WTC11 (cell line): Measurements from ENCODE around the gene CCM2. TPM values are rescaled to one million over a fixed set of nuclear protein-coding genes. Genes with fewer than 3 reads are reported as not detected.

Experiments
- ATAC-seq: fragments of 200-7000 bp; cut with Tn5 transposase; 2 replicates; pipeline ENCODE4 v1.10.0; 2021; ENCODE audit warnings: mild to moderate bottlenecking, moderate library complexity
- CTCF ChIA-PET: fragments of 300-600 bp; sonication (Branson Sonifier 250); formaldehyde crosslinking; loops from one replicate; lab custom pipeline; 2021; ENCODE audit warnings: antibody characterized with exemption; lab: Charles Lee
- POLR2A ChIA-PET: fragments of 350-600 bp; sonication (Branson Sonifier 250); formaldehyde crosslinking; loops from one replicate; lab custom pipeline; 2021; ENCODE audit warnings: antibody characterized with exemption; lab: Charles Lee
- DNase-seq: peaks from one replicate; pipeline ENCODE4 v3.0.0; 2021; ENCODE audit warnings: low spot score
- H3K27ac Mint-ChIP-seq: 2 replicates; pipeline ENCODE4 v1.8.0; 2021; ENCODE audit warnings: mixed read lengths
- H3K27me3 Mint-ChIP-seq: 2 replicates; pipeline ENCODE4 v1.8.0; 2021; ENCODE audit warnings: low read depth, mild to moderate bottlenecking, moderate library complexity, mixed read lengths
- H3K36me3 Mint-ChIP-seq: 2 replicates; pipeline ENCODE4 v1.8.0; 2021; ENCODE audit warnings: mixed read lengths
- H3K4me1 Mint-ChIP-seq: 2 replicates; pipeline ENCODE4 v1.8.0; 2022; ENCODE audit warnings: mixed read lengths
- H3K4me3 Mint-ChIP-seq: 2 replicates; pipeline ENCODE4 v1.8.0; 2021; ENCODE audit warnings: mild to moderate bottlenecking, moderate library complexity, mixed read lengths
- H3K9me3 Mint-ChIP-seq: 2 replicates; pipeline ENCODE4 v1.8.0; 2021; ENCODE audit warnings: mixed read lengths
- GABPB1 ChIP-seq: sonication (generic); formaldehyde crosslinking; IDR thresholded peaks from 2 replicates; pipeline ENCODE4 v1.8.1; 2023; ENCODE audit warnings: mild to moderate bottlenecking, missing genetic modification reagents
- JAZF1 ChIP-seq: fragments of 250-450 bp; sonication (Bioruptor Pico); IDR thresholded peaks from 2 replicates; pipeline ENCODE4 v1.9.0; 2021; ENCODE audit warnings: moderate library complexity, mild to moderate bottlenecking, inconsistent platforms
- MXD4 ChIP-seq: fragments of 250-450 bp; sonication (Bioruptor Pico); IDR thresholded peaks from 2 replicates; pipeline ENCODE4 v1.8.0; 2021; ENCODE audit warnings: mild to moderate bottlenecking, moderate library complexity, borderline replicate concordance
- NFATC4 ChIP-seq: fragments of 250-450 bp; sonication (Bioruptor Pico); IDR thresholded peaks from 2 replicates; pipeline ENCODE4 v1.9.0; 2021; ENCODE audit warnings: mild to moderate bottlenecking
- NFE2L1 ChIP-seq: sonication (generic); formaldehyde crosslinking; IDR thresholded peaks from 2 replicates; pipeline ENCODE4 v1.8.1; 2023; ENCODE audit warnings: missing genetic modification reagents
- NR2C2 ChIP-seq: sonication (generic); formaldehyde crosslinking; IDR thresholded peaks from 2 replicates; pipeline ENCODE4 v1.8.0; 2022; ENCODE audit warnings: mild to moderate bottlenecking, missing genetic modification reagents
- NR3C1 ChIP-seq: sonication (generic); formaldehyde crosslinking; conservative IDR thresholded peaks from 2 replicates; pipeline ENCODE4 v1.8.1; 2023; ENCODE audit warnings: low read depth, mild to moderate bottlenecking, missing genetic modification reagents
- OVOL2 ChIP-seq: fragments of 250-450 bp; sonication (Bioruptor Pico); IDR thresholded peaks from 2 replicates; pipeline ENCODE4 v1.9.0; 2021; ENCODE audit warnings: mild to moderate bottlenecking, borderline replicate concordance
- SMAD4 ChIP-seq: sonication (generic); formaldehyde crosslinking; IDR thresholded peaks from 2 replicates; pipeline ENCODE4 v1.8.0; 2022; ENCODE audit warnings: mild to moderate bottlenecking, missing genetic modification reagents
- SP1 ChIP-seq: sonication (generic); formaldehyde crosslinking; conservative IDR thresholded peaks from 2 replicates; pipeline ENCODE4 v1.8.1; 2022; ENCODE audit warnings: missing genetic modification reagents
- ZBTB21 ChIP-seq: sonication (generic); formaldehyde crosslinking; IDR thresholded peaks from 2 replicates; pipeline ENCODE4 v1.8.1; 2023; ENCODE audit warnings: mild to moderate bottlenecking, missing genetic modification reagents, borderline replicate concordance
- total RNA-seq: library from RNA; stranded (reverse); gene quantifications from 3 replicates; pipeline ENCODE4 v1.2.3, GENCODE V29; 2021
- TF ChIP-seq, protein P1 (sequence below): sonication (generic); formaldehyde crosslinking; IDR thresholded peaks from 2 replicates; pipeline ENCODE4 v1.8.0; 2022; ENCODE audit warnings: mild to moderate bottlenecking, missing genetic modification reagents
- TF ChIP-seq, protein P2 (sequence below): sonication (generic); formaldehyde crosslinking; conservative IDR thresholded peaks from 2 replicates; pipeline ENCODE4 v1.8.1; 2023; ENCODE audit warnings: mild to moderate bottlenecking, low read depth, missing genetic modification reagents, moderate library complexity
- TF ChIP-seq, protein P3 (sequence below): fragments of 200-600 bp; IDR thresholded peaks from 2 replicates; pipeline ENCODE4 v1.8.0; 2022; ENCODE audit warnings: antibody characterized with exemption
- TF ChIP-seq, protein P4 (sequence below): fragments of 250-450 bp; sonication (Bioruptor Pico); IDR thresholded peaks from 2 replicates; pipeline ENCODE4 v1.9.0; 2021; ENCODE audit warnings: mild to moderate bottlenecking
- TF ChIP-seq, protein P5 (sequence below): sonication (generic); formaldehyde crosslinking; IDR thresholded peaks from 2 replicates; pipeline ENCODE4 v1.8.1; 2023; ENCODE audit warnings: mild to moderate bottlenecking, missing genetic modification reagents, moderate library complexity
- TF ChIP-seq, protein P6 (sequence below): sonication (generic); formaldehyde crosslinking; IDR thresholded peaks from 2 replicates; pipeline ENCODE4 v1.8.1; 2022; ENCODE audit warnings: mild to moderate bottlenecking, missing genetic modification reagents, moderate library complexity, borderline replicate concordance
- TF ChIP-seq, protein P7 (sequence below): sonication (generic); formaldehyde crosslinking; IDR thresholded peaks from 2 replicates; pipeline ENCODE4 v1.8.0; 2022; ENCODE audit warnings: mild to moderate bottlenecking, missing genetic modification reagents
- TF ChIP-seq, protein P8 (sequence below): fragments of 250-450 bp; sonication (Bioruptor Pico); IDR thresholded peaks from 2 replicates; pipeline ENCODE4 v2.1.2; 2022; ENCODE audit warnings: mild to moderate bottlenecking, moderate library complexity
- TF ChIP-seq, protein P9 (sequence below): sonication (generic); formaldehyde crosslinking; conservative IDR thresholded peaks from 2 replicates; pipeline ENCODE4 v1.8.1; 2022; ENCODE audit warnings: mild to moderate bottlenecking, missing genetic modification reagents

CCM2 gene
- total RNA-seq, 1 experiment from 2014 or later, result 32.7 TPM

DNA sequence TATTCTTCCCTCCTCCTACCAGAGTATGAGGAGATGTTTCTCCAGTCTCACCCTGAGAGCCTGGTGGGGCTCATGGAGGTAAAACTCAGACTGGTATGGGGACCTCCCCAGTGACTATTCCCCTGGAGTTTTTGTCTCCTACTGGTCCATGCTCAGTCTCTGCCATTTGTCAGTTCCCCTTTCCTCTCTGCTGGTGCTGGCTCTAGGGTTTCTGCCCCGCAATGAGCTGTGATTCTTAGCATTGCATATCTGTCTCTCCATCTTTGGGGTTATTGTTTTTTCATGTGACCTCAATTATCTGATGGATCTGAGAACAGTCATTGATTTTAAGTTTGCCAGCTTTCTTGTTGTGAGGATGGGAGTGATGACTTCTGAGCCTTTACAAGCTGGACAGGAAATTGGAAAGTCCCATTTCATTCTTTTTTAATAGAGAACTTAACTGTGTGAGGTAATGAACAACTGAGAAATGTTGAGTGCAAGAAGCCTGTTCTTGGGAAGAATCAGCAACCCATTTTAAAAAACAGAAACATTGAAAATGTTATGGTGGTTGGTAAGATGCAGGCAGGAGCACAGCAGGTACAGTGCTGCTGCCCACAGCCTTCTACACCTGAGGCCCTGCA, 61.9 kb downstream of the CCM2 start:
- DNase-seq (no peak), ATAC-seq (no peak)
- TF ChIP-seq NFE2L1 (CRISPR knock-in tag), result no peak
- TF ChIP-seq, protein P1, sequence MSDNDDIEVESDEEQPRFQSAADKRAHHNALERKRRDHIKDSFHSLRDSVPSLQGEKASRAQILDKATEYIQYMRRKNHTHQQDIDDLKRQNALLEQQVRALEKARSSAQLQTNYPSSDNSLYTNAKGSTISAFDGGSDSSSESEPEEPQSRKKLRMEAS, result no peak
- no peak for TF ChIP-seq ZBTB21 (CRISPR knock-in tag)
- no peak for TF ChIP-seq JAZF1 (CRISPR knock-in tag)
- no peak for TF ChIP-seq NR2C2 (CRISPR knock-in tag)
- no peak for TF ChIP-seq SMAD4 (CRISPR knock-in tag)
- TF ChIP-seq NR3C1 (CRISPR knock-in tag), result no peak
- TF ChIP-seq GABPB1 (CRISPR knock-in tag), result no peak
- no peak for TF ChIP-seq OVOL2 (CRISPR knock-in tag)
- TF ChIP-seq, protein P2, sequence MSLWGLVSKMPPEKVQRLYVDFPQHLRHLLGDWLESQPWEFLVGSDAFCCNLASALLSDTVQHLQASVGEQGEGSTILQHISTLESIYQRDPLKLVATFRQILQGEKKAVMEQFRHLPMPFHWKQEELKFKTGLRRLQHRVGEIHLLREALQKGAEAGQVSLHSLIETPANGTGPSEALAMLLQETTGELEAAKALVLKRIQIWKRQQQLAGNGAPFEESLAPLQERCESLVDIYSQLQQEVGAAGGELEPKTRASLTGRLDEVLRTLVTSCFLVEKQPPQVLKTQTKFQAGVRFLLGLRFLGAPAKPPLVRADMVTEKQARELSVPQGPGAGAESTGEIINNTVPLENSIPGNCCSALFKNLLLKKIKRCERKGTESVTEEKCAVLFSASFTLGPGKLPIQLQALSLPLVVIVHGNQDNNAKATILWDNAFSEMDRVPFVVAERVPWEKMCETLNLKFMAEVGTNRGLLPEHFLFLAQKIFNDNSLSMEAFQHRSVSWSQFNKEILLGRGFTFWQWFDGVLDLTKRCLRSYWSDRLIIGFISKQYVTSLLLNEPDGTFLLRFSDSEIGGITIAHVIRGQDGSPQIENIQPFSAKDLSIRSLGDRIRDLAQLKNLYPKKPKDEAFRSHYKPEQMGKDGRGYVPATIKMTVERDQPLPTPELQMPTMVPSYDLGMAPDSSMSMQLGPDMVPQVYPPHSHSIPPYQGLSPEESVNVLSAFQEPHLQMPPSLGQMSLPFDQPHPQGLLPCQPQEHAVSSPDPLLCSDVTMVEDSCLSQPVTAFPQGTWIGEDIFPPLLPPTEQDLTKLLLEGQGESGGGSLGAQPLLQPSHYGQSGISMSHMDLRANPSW (CRISPR knock-in tag), result no peak
- TF ChIP-seq SP1 (CRISPR knock-in tag), result no peak
- TF ChIP-seq, protein P3, sequence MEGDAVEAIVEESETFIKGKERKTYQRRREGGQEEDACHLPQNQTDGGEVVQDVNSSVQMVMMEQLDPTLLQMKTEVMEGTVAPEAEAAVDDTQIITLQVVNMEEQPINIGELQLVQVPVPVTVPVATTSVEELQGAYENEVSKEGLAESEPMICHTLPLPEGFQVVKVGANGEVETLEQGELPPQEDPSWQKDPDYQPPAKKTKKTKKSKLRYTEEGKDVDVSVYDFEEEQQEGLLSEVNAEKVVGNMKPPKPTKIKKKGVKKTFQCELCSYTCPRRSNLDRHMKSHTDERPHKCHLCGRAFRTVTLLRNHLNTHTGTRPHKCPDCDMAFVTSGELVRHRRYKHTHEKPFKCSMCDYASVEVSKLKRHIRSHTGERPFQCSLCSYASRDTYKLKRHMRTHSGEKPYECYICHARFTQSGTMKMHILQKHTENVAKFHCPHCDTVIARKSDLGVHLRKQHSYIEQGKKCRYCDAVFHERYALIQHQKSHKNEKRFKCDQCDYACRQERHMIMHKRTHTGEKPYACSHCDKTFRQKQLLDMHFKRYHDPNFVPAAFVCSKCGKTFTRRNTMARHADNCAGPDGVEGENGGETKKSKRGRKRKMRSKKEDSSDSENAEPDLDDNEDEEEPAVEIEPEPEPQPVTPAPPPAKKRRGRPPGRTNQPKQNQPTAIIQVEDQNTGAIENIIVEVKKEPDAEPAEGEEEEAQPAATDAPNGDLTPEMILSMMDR, result no peak
- TF ChIP-seq, protein P4, sequence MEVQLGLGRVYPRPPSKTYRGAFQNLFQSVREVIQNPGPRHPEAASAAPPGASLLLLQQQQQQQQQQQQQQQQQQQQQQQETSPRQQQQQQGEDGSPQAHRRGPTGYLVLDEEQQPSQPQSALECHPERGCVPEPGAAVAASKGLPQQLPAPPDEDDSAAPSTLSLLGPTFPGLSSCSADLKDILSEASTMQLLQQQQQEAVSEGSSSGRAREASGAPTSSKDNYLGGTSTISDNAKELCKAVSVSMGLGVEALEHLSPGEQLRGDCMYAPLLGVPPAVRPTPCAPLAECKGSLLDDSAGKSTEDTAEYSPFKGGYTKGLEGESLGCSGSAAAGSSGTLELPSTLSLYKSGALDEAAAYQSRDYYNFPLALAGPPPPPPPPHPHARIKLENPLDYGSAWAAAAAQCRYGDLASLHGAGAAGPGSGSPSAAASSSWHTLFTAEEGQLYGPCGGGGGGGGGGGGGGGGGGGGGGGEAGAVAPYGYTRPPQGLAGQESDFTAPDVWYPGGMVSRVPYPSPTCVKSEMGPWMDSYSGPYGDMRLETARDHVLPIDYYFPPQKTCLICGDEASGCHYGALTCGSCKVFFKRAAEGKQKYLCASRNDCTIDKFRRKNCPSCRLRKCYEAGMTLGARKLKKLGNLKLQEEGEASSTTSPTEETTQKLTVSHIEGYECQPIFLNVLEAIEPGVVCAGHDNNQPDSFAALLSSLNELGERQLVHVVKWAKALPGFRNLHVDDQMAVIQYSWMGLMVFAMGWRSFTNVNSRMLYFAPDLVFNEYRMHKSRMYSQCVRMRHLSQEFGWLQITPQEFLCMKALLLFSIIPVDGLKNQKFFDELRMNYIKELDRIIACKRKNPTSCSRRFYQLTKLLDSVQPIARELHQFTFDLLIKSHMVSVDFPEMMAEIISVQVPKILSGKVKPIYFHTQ (CRISPR knock-in tag), result no peak
- TF ChIP-seq, protein P5, sequence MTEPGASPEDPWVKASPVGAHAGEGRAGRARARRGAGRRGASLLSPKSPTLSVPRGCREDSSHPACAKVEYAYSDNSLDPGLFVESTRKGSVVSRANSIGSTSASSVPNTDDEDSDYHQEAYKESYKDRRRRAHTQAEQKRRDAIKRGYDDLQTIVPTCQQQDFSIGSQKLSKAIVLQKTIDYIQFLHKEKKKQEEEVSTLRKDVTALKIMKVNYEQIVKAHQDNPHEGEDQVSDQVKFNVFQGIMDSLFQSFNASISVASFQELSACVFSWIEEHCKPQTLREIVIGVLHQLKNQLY, result no peak
- TF ChIP-seq, protein P6, sequence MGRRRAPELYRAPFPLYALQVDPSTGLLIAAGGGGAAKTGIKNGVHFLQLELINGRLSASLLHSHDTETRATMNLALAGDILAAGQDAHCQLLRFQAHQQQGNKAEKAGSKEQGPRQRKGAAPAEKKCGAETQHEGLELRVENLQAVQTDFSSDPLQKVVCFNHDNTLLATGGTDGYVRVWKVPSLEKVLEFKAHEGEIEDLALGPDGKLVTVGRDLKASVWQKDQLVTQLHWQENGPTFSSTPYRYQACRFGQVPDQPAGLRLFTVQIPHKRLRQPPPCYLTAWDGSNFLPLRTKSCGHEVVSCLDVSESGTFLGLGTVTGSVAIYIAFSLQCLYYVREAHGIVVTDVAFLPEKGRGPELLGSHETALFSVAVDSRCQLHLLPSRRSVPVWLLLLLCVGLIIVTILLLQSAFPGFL (CRISPR knock-in tag), result no peak
- TF ChIP-seq, protein P7, sequence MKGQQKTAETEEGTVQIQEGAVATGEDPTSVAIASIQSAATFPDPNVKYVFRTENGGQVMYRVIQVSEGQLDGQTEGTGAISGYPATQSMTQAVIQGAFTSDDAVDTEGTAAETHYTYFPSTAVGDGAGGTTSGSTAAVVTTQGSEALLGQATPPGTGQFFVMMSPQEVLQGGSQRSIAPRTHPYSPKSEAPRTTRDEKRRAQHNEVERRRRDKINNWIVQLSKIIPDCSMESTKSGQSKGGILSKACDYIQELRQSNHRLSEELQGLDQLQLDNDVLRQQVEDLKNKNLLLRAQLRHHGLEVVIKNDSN (CRISPR knock-in tag), result no peak
- TF ChIP-seq MXD4 (CRISPR knock-in tag), result no peak
- TF ChIP-seq, protein P8, sequence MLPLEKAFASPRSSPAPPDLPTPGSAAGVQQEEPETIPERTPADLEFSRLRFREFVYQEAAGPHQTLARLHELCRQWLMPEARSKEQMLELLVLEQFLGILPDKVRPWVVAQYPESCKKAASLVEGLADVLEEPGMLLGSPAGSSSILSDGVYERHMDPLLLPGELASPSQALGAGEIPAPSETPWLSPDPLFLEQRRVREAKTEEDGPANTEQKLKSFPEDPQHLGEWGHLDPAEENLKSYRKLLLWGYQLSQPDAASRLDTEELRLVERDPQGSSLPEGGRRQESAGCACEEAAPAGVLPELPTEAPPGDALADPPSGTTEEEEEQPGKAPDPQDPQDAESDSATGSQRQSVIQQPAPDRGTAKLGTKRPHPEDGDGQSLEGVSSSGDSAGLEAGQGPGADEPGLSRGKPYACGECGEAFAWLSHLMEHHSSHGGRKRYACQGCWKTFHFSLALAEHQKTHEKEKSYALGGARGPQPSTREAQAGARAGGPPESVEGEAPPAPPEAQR, result no peak
- TF ChIP-seq, protein P9, sequence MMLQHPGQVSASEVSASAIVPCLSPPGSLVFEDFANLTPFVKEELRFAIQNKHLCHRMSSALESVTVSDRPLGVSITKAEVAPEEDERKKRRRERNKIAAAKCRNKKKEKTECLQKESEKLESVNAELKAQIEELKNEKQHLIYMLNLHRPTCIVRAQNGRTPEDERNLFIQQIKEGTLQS (CRISPR knock-in tag), result no peak
- TF ChIP-seq NFATC4 (CRISPR knock-in tag), result no peak
- Mint-ChIP-seq H3K4me3 (no peak overlapping the region), H3K4me1 (no peaks in the 10 kb centered on the region), H3K36me3 (peaks cover 3% of the 10 kb centered on the region; the same call in 1 of the 2 replicates), H3K27ac (no peak overlapping the region), H3K27me3 (no peaks in the 10 kb centered on the region), H3K9me3 (no peaks in the 10 kb centered on the region)
- CTCF ChIA-PET, result no interaction called here
- POLR2A ChIA-PET, result no interaction called here
